SK-N-SH (cell line): ENCODE measurements around the gene FNTB. TPM values are rescaled to one million over a fixed set of nuclear protein-coding genes. Genes with fewer than 3 reads are reported as not detected.

ENCODE experiments used
- CTCF ChIA-PET: fragments of 300-600, 350-600 bp; formaldehyde crosslinking; extraction: SDS; loops from one replicate; lab custom pipeline; 2021; lab: Yijun Ruan, JAX
- POLR2A ChIA-PET: fragments of 350-600 bp; sonication (Branson Sonifier 250); formaldehyde crosslinking; extraction: SDS; loops from one replicate; lab custom pipeline; 2020; ENCODE audit warnings: antibody characterized with exemption, inconsistent platforms; lab: Yijun Ruan, JAX
- DNase-seq: peaks from one replicate; pipeline ENCODE4 v3.0.0; 2012
- H2AFZ ChIP-seq: fragments of 200-600 bp; sonication (generic); 2 replicates; pipeline ENCODE4 v1.8.1; 2016; ENCODE audit warnings: antibody characterized with exemption, mild to moderate bottlenecking, low read depth
- H3F3A ChIP-seq: fragments of 200-600 bp; sonication (generic); replicated peaks from 2 replicates; pipeline ENCODE3; 2016; ENCODE audit warnings: antibody characterized with exemption, mild to moderate bottlenecking; ENCODE audit not compliant: insufficient read depth
- H3K27ac ChIP-seq, 2 experiments: fragments of 200-500 bp in 1 of 2; fragments of 200-600 bp in 1 of 2; sonication (Bioruptor generic) in 1 of 2; sonication (generic), shearing (Covaris generic) in 1 of 2; 2 replicates each; pipeline versions ENCODE4 v1.5.1 to v1.6.1; 2014 to 2016; ENCODE audit warnings: low read depth in 2 of 2, inconsistent platforms in 1 of 2, low read length in 1 of 2, mild to moderate bottlenecking in 1 of 2, mixed read lengths in 1 of 2
- H3K27me3 ChIP-seq: fragments of 200-600 bp; sonication (generic), shearing (Covaris generic); 2 replicates; pipeline ENCODE4 v1.6.1; 2016; ENCODE audit warnings: mixed run types; ENCODE audit not compliant: insufficient read depth
- H3K36me3 ChIP-seq, 2 experiments: fragments of 200-500 bp in 1 of 2; fragments of 200-600 bp in 1 of 2; sonication (Bioruptor generic) in 1 of 2; sonication (generic) in 1 of 2; replicated peaks in 1 of 2; 2 replicates each; pipeline versions ENCODE3 to v1.5.1; 2014 to 2016; ENCODE audit warnings: low read length in 1 of 2, mild to moderate bottlenecking in 1 of 2; ENCODE audit not compliant: insufficient read depth in 2 of 2, control insufficient read depth in 1 of 2
- H3K4me1 ChIP-seq, 2 experiments: fragments of 200-500 bp in 1 of 2; fragments of 200-600 bp in 1 of 2; sonication (Bioruptor generic) in 1 of 2; sonication (generic), shearing (Covaris generic) in 1 of 2; 2 replicates each; pipeline versions ENCODE4 v1.5.1 to v1.6.1; 2014 to 2016; ENCODE audit warnings: low read depth in 1 of 2, low read length in 1 of 2, mixed run types in 1 of 2; ENCODE audit not compliant: insufficient read depth in 2 of 2, control insufficient read depth in 1 of 2
- H3K4me2 ChIP-seq: fragments of 200-600 bp; sonication (generic), shearing (Covaris generic); 2 replicates; pipeline ENCODE4 v1.6.1; 2017; ENCODE audit warnings: mixed run types
- H3K4me3 ChIP-seq, 2 experiments: fragments of 200-500 bp in 1 of 2; fragments of 200-600 bp in 1 of 2; sonication (Bioruptor generic) in 1 of 2; sonication (generic), shearing (Covaris generic) in 1 of 2; 2 replicates each; pipeline versions ENCODE4 v1.5.1 to v1.8.1; 2014 to 2016; ENCODE audit warnings: low read depth in 2 of 2, inconsistent platforms in 1 of 2, low read length in 1 of 2, mild to moderate bottlenecking in 1 of 2, mixed read lengths in 1 of 2, moderate library complexity in 1 of 2
- H3K79me2 ChIP-seq: fragments of 200-600 bp; sonication (generic); 2 replicates; pipeline ENCODE4 v1.8.1; 2017; ENCODE audit warnings: mild to moderate bottlenecking; ENCODE audit not compliant: insufficient read depth
- H3K9ac ChIP-seq: fragments of 200-600 bp; sonication (generic); 2 replicates; pipeline ENCODE4 v1.6.1; 2017; ENCODE audit warnings: mixed run types
- H3K9me2 ChIP-seq: fragments of 200-600 bp; sonication (generic); 2 replicates; pipeline ENCODE4 v1.6.1; 2017; ENCODE audit warnings: mixed run types
- H3K9me3 ChIP-seq: fragments of 200-600 bp; sonication (generic); 2 replicates; pipeline ENCODE4 v1.6.1; 2017; ENCODE audit warnings: mixed run types, mild to moderate bottlenecking, moderate library complexity
- H4K20me1 ChIP-seq: fragments of 200-600 bp; sonication (generic); 2 replicates; pipeline ENCODE4 v1.6.1; 2017; ENCODE audit warnings: mild to moderate bottlenecking, mixed run types; ENCODE audit not compliant: insufficient read depth
- EP300 ChIP-seq, 2 experiments: IDR thresholded peaks; 2 replicates each; pipeline versions ENCODE4 v1.4.0 to v1.6.1; 2012; ENCODE audit warnings: borderline replicate concordance in 1 of 2, low read depth in 1 of 2, low read length in 1 of 2
- EZH2phosphoT487 ChIP-seq: fragments of 200-600 bp; sonication (generic); IDR thresholded peaks from 2 replicates; pipeline ENCODE4 v1.6.1; 2017; ENCODE audit warnings: low read depth, mixed run types, mild to moderate bottlenecking, antibody characterized with exemption, moderate library complexity, borderline replicate concordance
- FOSL2 ChIP-seq: IDR thresholded peaks from 2 replicates; pipeline ENCODE4 v1.4.0; 2012; ENCODE audit warnings: low read depth, mild to moderate bottlenecking, moderate library complexity, borderline replicate concordance
- FOXJ3 ChIP-seq: sonication (generic); formaldehyde crosslinking; IDR thresholded peaks from 2 replicates; pipeline ENCODE4 v1.5.1; 2020; ENCODE audit warnings: mild to moderate bottlenecking, missing genetic modification reagents
- MAX ChIP-seq: IDR thresholded peaks from 2 replicates; pipeline ENCODE4 v1.4.0; 2012; ENCODE audit warnings: low read depth
- MEF2A ChIP-seq: IDR thresholded peaks from 2 replicates; pipeline ENCODE4 v1.4.0; 2012; ENCODE audit warnings: low read depth, borderline replicate concordance
- MXI1 ChIP-seq: IDR thresholded peaks from 2 replicates; pipeline ENCODE4 v1.6.1; 2012; ENCODE audit warnings: mild to moderate bottlenecking, low read depth, low read length, improper control_type of control experiment
- POLR2AphosphoS5 ChIP-seq: IDR thresholded peaks from 2 replicates; pipeline ENCODE4 v1.6.1; 2012; ENCODE audit warnings: low read depth, low read length
- RAD21 ChIP-seq: IDR thresholded peaks from 2 replicates; pipeline ENCODE4 v1.6.1; 2012; ENCODE audit warnings: mild to moderate bottlenecking, low read length
- REST ChIP-seq: IDR thresholded peaks from 2 replicates; pipeline ENCODE4 v1.6.1; 2012; ENCODE audit warnings: mild to moderate bottlenecking, low read depth, low read length, moderate library complexity
- SIN3A ChIP-seq: IDR thresholded peaks from 2 replicates; pipeline ENCODE4 v1.6.1; 2012; ENCODE audit warnings: low read depth, mild to moderate bottlenecking, low read length, moderate library complexity, borderline replicate concordance
- SMC3 ChIP-seq: IDR thresholded peaks from 2 replicates; pipeline ENCODE4 v1.6.1; 2012; ENCODE audit warnings: low read depth, low read length, improper control_type of control experiment
- ZBTB33 ChIP-seq: IDR thresholded peaks from 2 replicates; pipeline ENCODE4 v1.4.0; 2012; ENCODE audit warnings: low read depth, borderline replicate concordance
- WGBS: methylation state at CpG from one replicate; pipeline ENCODE4 v1.1.6; 2017; ENCODE audit warnings: low lambda C conversion rate; 5-methylcytosine and 5-hydroxymethylcytosine counted together
- polyA plus RNA-seq, 3 experiments: library from polyadenylated mRNA; depleted of rRNA; stranded (reverse); fragments of >200 nt; gene quantifications; 2 replicates each; pipeline ENCODE4 v1.2.3, GENCODE V29; 2012

The FNTB gene
- polyA plus RNA-seq, 1 of the 3 experiments (the other 2 are of a cell fraction): 18.4 TPM

GRCh38 chr14:64948612-64949210 lies 38.0 kb upstream of the FNTB start:
- H3K27ac ChIP-seq: no peak overlapping the region
- TF ChIP-seq SMC3 (no peak), FOSL2 (no peak), RAD21 (no peak), MEF2A (no peak), MXI1 (no peak), FOXJ3 (CRISPR knock-in tag) (no peak), ZBTB33 (no peak), SIN3A (no peak), POLR2AphosphoS5 (no peak), EP300 (IDR thresholded peaks at IDR 0.05; ENCODE audit: borderline replicate concordance in 1 of 2, low read depth in 1 of 2, low read length in 1 of 2) (no peak), MAX (no peak), EZH2phosphoT487 (no peak), REST (no peak)
- no peak overlapping the region for H2AFZ ChIP-seq
- no peak for DNase-seq
- no peaks in the 10 kb centered on the region for H3K79me2 ChIP-seq
- H3K27me3 ChIP-seq: no peaks in the 10 kb centered on the region
- peaks cover 0 to 25% of the 10 kb centered on the region in 2 experiments for H3K36me3 ChIP-seq
- H3F3A ChIP-seq: no peaks in the 10 kb centered on the region
- WGBS: 94% methylated on average over 8 of the region's 8 CpGs
- H3K4me2 ChIP-seq: no peak overlapping the region
- peaks cover 0 to 22% of the 10 kb centered on the region in 2 experiments; a peak in 1 of 4 replicates for H3K4me1 ChIP-seq
- H3K9ac ChIP-seq: no peak overlapping the region
- no peak overlapping the region for H3K4me3 ChIP-seq
- no peaks in the 10 kb centered on the region for H3K9me3 ChIP-seq
- H4K20me1 ChIP-seq: no peaks in the 10 kb centered on the region
- POLR2A ChIA-PET: interaction anchor here (0.6 kb wide), 1 partner anchor 175 kb away, joined by 3 read pairs; no protein-coding TSS in a partner anchor
- CTCF ChIA-PET: interaction anchor here (1.4 kb wide), 1 partner anchor 57 kb away, joined by 4 read pairs; no protein-coding TSS in a partner anchor
- no peaks in the 10 kb centered on the region for H3K9me2 ChIP-seq
